MCF 10A (cell line): Measurements from ENCODE around the gene THAP4. TPM values are rescaled to one million over a fixed set of nuclear protein-coding genes. Genes with fewer than 3 reads are reported as not detected.
A peak's percentile ranks its signal among the peaks of the same experiment; 100 is the strongest.

ENCODE experiments used
- BruUV-seq: library from RNA; stranded (reverse); fragments of 400-500 nt; replicated peaks from 2 replicates; lab custom pipeline; 2021; lab: Mats Ljungman, UMichigan
- CTCF ChIA-PET: fragments of 300-600 bp; sonication (Branson Sonifier 250); formaldehyde crosslinking; extraction: SDS; loops from one replicate; lab custom pipeline; 2021; ENCODE audit warnings: antibody characterized with exemption, inconsistent platforms; lab: Yijun Ruan, JAX
- POLR2A ChIA-PET: fragments of 300-600, 350-650 bp; sonication (Branson Sonifier 250); formaldehyde crosslinking; extraction: SDS; loops from one replicate; lab custom pipeline; 2020; ENCODE audit warnings: antibody characterized with exemption, inconsistent platforms; lab: Yijun Ruan, JAX
- DNase-seq: peaks from one replicate; pipeline ENCODE4 v3.0.0-alpha.2; 2018; ENCODE audit not compliant: unreplicated experiment
- H3K27ac Mint-ChIP-seq: one replicate; pipeline ENCODE4 v1.8.0; 2022; ENCODE audit warnings: mild to moderate bottlenecking, low read depth, mixed read lengths; ENCODE audit not compliant: unreplicated experiment
- H3K27me3 Mint-ChIP-seq: one replicate; pipeline ENCODE4 v1.8.0; 2022; ENCODE audit warnings: mixed read lengths; ENCODE audit not compliant: insufficient read depth, unreplicated experiment
- H3K36me3 Mint-ChIP-seq: one replicate; pipeline ENCODE4 v1.8.0; 2022; ENCODE audit warnings: mild to moderate bottlenecking, moderate library complexity, mixed read lengths; ENCODE audit not compliant: insufficient read depth, unreplicated experiment
- H3K4me1 Mint-ChIP-seq: one replicate; pipeline ENCODE4 v1.8.0; 2022; ENCODE audit warnings: mixed read lengths; ENCODE audit not compliant: insufficient read depth, unreplicated experiment
- H3K4me3 Mint-ChIP-seq: one replicate; pipeline ENCODE4 v1.8.0; 2022; ENCODE audit warnings: mild to moderate bottlenecking, moderate library complexity, mixed read lengths; ENCODE audit not compliant: unreplicated experiment
- H3K9me3 Mint-ChIP-seq: one replicate; pipeline ENCODE4 v1.8.0; 2022; ENCODE audit warnings: mixed read lengths; ENCODE audit not compliant: unreplicated experiment
- CTCF ChIP-seq: fragments of 200-600 bp; IDR thresholded peaks from one replicate; pipeline ENCODE4 v1.8.0; 2022; ENCODE audit warnings: antibody characterized with exemption, mild to moderate bottlenecking; ENCODE audit not compliant: unreplicated experiment
- intact Hi-C: fragments of 100-400 bp; cut with micrococcal nuclease; formaldehyde crosslinking; loops from 2 replicates; pipeline ENCODE4 v1.14.1; 2022
- total RNA-seq: library from RNA; stranded (reverse); gene quantifications from 2 replicates; pipeline ENCODE4 v1.2.3, GENCODE V29; 2022

The THAP4 gene
- total RNA-seq, 1 experiment from 2014 or later: 91.8 TPM

GRCh38 chr2:241633561-241633960 lies 3.4 kb downstream of the THAP4 start:
- BruUV-seq: TSS peak; percentile 12
- H3K27me3 Mint-ChIP-seq: no peaks in the 10 kb centered on the region
- no peaks in the 10 kb centered on the region for H3K9me3 Mint-ChIP-seq
- no peak overlapping the region for H3K27ac Mint-ChIP-seq
- peaks cover 3% of the 10 kb centered on the region for H3K4me1 Mint-ChIP-seq
- CTCF ChIA-PET: no interaction called here
- no peak for TF ChIP-seq CTCF
- POLR2A ChIA-PET: interaction anchor here (1.4 to 1.5 kb wide), 2 partner anchors 53 to 66 kb away, joined by 3 to 4 read pairs; partner anchors contain the start of gene DTYMK
- H3K4me3 Mint-ChIP-seq: no peak overlapping the region
- intact Hi-C loops: loop anchor here (10.0 kb wide), 1 partner anchor 279 kb away; the partner anchor contains the start of gene FARP2
- H3K36me3 Mint-ChIP-seq: peaks cover 50% of the 10 kb centered on the region
- no peak for DNase-seq

- H3K9me3 Mint-ChIP-seq: no peaks in the 10 kb centered on the region
- H3K4me1 Mint-ChIP-seq: peaks cover 3% of the 10 kb centered on the region
- ChIA-PET POLR2A (interaction anchor here (1.5 kb wide), 1 partner anchor 54 kb away, joined by 4 read pairs; the partner anchor contains the start of gene DTYMK), CTCF (interaction anchor here (0.6 kb wide), 1 partner anchor 36 kb away, joined by 3 read pairs; no protein-coding TSS in a partner anchor)
- intact Hi-C loops: loop anchor here (10.0 kb wide), 1 partner anchor 278 kb away; the partner anchor contains the start of gene FARP2
- peaks cover 58% of the 10 kb centered on the region for H3K36me3 Mint-ChIP-seq
- no peaks in the 10 kb centered on the region for H3K27me3 Mint-ChIP-seq
- no peak for DNase-seq
- BruUV-seq: no TSS peak
- no peak for TF ChIP-seq CTCF
- no peak overlapping the region for H3K4me3 Mint-ChIP-seq
- no peak overlapping the region for H3K27ac Mint-ChIP-seq
These were observed 4.3 kb downstream of the THAP4 start for GRCh38 chr2:241632478-241633325.

GRCh38 chr2:241629762-241630435 lies 7.1 kb downstream of the THAP4 start:
- POLR2A ChIA-PET: no interaction called here
- no peaks in the 10 kb centered on the region for H3K9me3 Mint-ChIP-seq
- H3K36me3 Mint-ChIP-seq: peaks cover 69% of the 10 kb centered on the region
- H3K4me3 Mint-ChIP-seq: no peak overlapping the region
- BruUV-seq: no TSS peak
- H3K27ac Mint-ChIP-seq: no peak overlapping the region
- H3K4me1 Mint-ChIP-seq: peaks cover under 1% of the 10 kb centered on the region
- CTCF ChIA-PET: interaction anchor here (0.6 to 0.7 kb wide), 2 partner anchors 26 to 1018 kb away, joined by 3 to 4 read pairs; no protein-coding TSS in a partner anchor
- no peaks in the 10 kb centered on the region for H3K27me3 Mint-ChIP-seq
- intact Hi-C loops: loop anchor here (10.0 kb wide), 1 partner anchor 275 kb away; the partner anchor contains the start of gene FARP2
- no peak for TF ChIP-seq CTCF
- no peak for DNase-seq

- intact Hi-C loops: no loop called here
- H3K27ac Mint-ChIP-seq: peak overlapping the region; percentile 70
- no TSS peak for BruUV-seq
These were observed 9.3 kb downstream of the THAP4 start for GRCh38 chr2:241627675-241628074.

More at GRCh38 chr2:241627675-241628074, 9.3 kb downstream of the THAP4 start:
- Mint-ChIP-seq H3K9me3 (no peaks in the 10 kb centered on the region), H3K27me3 (no peaks in the 10 kb centered on the region), H3K4me3 (no peak overlapping the region), H3K36me3 (peaks cover 79% of the 10 kb centered on the region), H3K4me1 (no peaks in the 10 kb centered on the region)
- ChIA-PET CTCF (interaction anchor here (0.7 kb wide), 1 partner anchor 32 kb away, joined by 3 read pairs; no protein-coding TSS in a partner anchor), POLR2A (no interaction called here)
- no peak for TF ChIP-seq CTCF
- DNase-seq: no peak
